HG03103 (cell line): ENCODE data around the gene SOHLH1.

Source experiments
- ATAC-seq: cut with Tn5 transposase; IDR thresholded peaks from one replicate; pipeline ENCODE4 v1.9.1; 2021; ENCODE audit warnings: low read depth; ENCODE audit not compliant: unreplicated experiment

SOHLH1 gene

DNA sequence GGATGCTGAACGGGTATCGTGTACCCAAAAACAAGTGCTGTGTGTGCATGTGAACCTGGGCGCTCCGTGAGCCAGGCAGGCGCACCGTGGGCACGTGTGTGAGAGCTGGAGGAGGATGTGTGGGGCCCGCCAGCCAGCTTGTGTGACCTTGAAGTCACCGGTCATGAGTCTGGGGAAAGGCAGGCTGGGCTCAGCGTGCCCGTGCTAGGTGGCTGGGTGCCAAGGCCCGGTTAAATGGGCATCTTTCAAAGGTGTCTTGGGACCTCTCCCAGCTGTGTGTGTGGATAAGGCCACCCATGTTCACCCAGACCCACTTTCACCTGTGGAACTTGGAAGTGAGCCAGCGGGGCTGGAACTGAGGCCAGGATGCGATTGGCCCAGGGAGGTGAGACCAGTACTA is 6.1 kb upstream of the SOHLH1 start:
- no peak for ATAC-seq

DNA sequence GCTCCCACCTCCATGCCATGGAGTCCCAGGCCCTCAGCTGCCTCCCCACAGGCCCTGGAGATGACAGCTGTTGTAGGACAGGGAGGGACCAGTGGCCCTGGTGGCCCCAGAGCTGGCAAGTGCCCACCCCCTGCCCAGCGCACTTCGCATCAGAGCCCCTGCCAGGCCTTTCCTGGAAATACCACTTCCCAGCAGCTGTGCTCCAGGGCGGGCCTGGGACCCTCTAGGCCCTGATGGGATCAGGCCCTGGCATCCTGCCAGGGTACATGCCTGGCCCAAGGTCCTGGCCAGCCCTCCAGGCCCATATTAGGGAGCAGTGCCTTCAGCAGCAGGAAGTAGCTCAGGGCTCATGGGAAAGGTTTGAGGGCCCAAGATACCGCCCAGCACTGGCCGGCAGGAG is 5.2 kb upstream of the SOHLH1 start:
- ATAC-seq: no peak

- no peak for ATAC-seq
These were observed 4.4 kb upstream of the SOHLH1 start for GRCh38 chr9:135703726-135704125.

- no peak for ATAC-seq
These were observed 2.9 kb upstream of the SOHLH1 start, which contains the start of gene KCNT1 for GRCh38 chr9:135701959-135702721. KCNT1 (plus strand) TSS chr9:135702185; CDS start chr9:135702259, 74 bp downstream.

DNA sequence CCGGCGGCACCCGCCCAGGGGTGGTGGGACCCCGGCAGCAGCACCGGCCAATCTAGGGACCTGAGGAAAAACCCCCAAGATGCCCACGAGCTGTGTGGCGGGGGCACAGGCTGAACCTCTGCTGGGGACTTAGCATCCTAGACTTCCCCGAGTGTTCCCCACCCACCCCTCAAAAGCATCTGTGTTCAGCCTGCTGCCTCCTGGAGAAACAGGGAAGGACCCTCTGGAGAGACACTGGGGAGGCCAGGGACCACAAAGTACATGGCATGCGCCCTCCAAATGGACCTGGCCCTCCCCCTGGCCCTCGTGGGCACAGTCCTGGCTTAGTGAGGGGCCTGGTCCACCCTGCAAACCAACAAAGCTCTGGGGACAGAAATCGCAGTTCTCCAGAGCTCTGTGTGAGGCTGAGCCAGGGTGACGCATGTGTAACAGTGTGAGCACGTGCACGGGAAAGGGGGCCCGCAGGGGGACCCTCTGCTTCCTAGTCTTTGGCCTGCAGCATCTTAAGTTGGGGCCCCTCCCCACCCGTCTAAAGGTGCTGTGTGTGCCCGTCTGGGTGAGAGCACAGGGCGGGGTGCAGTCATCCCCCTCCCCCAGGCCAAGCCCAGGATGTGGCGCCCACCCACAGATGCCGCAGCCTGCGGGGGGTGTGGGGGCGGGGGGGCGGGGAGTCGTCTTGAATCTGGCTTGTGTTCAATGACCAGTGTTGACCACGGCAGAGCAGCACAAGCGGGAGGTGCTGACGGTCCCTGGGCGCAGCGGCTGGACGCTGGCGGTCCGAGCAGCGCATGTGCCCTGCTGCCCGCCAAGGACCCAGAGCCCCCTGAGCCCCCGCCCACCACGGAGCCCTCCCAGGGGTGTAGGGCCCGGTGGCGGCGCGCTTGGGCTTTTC is 2.0 kb upstream of the SOHLH1 start:
- ATAC-seq: no peak

- ATAC-seq: no peak
These were observed 1.2 kb upstream of the SOHLH1 start for GRCh38 chr9:135700525-135700924.

- ATAC-seq: no peak
These were observed 514 bp downstream of the SOHLH1 start for GRCh38 chr9:135698767-135699166.

GRCh38 chr9:135698236-135698635 is 1.0 kb downstream of the SOHLH1 start:
- ATAC-seq: no peak

- ATAC-seq: no peak
These were observed 2.1 kb downstream of the SOHLH1 start for GRCh38 chr9:135697226-135697625.

DNA sequence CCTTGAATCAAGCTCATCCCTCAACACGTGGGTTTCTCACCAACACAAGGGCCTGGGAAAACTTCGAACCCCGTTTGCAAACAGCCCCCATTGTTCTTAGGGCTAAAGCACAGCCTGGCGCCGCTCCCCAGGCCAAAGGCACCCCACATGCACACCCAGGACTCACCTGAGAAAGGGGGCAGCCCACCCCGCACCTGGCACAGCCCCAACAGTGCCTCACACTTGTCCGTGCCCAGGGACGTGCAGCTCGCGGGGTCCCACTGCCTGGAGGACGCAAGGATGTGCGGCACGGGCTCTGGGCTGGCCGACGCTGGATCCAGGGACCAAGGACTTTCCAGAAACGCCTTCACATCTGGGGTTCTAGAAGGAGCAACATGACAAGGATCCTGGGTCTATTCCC is 2.8 kb downstream of the SOHLH1 start:
- no peak for ATAC-seq

GRCh38 chr9:135695642-135696041 is 3.6 kb downstream of the SOHLH1 start:
- ATAC-seq: no peak

DNA sequence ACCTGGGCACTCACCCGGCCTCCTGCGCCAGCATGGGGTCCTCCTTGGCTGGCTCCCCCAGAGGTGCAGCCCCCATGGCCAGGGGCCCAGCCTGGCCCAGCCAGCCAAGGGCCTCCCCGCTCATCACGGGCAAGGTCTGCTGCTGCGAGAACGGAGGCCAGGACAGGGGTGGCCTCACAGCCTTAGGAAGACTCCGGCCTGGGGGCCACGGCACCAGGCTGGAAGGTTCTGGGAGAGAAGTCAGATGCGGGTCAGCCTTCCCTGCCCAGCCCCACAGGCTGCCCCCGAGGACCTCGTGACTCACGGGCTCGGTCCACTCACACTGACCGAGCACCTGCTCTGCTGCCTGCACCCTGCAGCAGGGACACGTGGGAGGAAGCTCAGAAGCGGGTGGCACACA is 4.2 kb downstream of the SOHLH1 start:
- no peak for ATAC-seq

GRCh38 chr9:135694414-135694813 is 4.9 kb downstream of the SOHLH1 start:
- no peak for ATAC-seq

DNA sequence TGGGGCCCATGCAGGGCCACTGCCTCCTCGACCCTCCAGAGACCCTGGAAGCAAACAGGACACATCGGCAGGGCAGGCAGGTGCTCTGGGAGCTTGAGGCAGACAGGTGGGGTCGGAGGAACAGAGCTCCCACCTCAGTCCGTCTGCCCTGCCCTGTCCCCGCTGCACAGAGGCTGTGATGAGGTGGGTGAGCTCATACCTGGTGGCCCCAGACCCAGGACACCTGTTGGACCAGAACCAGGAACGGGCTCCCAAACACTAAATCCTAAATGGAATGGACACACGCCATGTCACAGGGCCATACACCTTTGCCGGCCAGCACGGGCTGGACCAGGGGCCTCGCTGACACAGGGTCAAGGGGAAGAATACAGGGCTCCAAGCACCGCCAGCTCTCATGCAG is 5.5 kb downstream of the SOHLH1 start:
- no peak for ATAC-seq

DNA sequence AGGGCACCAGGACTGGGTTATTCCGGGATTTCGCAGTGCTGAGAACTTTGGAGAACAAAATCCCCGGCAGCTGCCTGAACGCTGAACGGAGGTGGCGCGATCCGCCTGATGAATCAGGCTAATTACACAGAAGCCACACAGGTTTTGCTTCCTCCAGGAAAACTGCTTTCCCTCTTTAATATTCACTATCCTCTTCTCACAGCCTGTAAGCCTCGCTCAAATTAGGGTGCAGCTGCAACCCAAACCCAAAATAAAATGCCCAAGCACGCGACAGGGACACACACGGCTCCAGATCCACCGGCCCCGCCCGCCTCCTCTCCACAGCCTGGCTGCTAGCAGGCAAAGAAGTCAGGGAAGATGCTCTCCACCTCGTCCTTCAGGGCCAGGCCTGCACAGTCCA is 6.0 kb downstream of the SOHLH1 start:
- ATAC-seq: no peak

DNA sequence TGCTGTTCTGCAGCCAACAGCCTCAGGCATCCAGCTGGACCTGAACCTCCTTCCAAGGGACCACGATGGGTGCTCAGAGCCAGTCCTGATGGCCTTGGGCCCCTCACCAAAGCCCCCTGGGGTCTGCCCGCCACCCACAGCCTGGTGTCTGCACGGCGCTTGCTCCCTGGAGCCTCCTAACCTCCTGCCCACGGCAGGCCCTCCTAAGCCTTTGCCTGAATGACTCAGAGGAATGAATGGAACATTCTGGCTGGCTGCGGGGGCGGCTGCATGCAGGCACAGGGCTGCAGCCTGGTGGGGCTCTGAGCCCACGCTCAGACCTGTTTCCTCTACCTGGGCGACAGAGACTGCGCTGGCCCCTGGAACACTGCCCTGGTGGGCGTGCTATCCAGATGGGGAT is 6.9 kb downstream of the SOHLH1 start:
- no peak for ATAC-seq

- ATAC-seq: no peak
These were observed 8.3 kb downstream of the SOHLH1 start for GRCh38 chr9:135690836-135691570.

GRCh38 chr9:135689011-135689410 is 10.3 kb downstream of the SOHLH1 start:
- no peak for ATAC-seq

DNA sequence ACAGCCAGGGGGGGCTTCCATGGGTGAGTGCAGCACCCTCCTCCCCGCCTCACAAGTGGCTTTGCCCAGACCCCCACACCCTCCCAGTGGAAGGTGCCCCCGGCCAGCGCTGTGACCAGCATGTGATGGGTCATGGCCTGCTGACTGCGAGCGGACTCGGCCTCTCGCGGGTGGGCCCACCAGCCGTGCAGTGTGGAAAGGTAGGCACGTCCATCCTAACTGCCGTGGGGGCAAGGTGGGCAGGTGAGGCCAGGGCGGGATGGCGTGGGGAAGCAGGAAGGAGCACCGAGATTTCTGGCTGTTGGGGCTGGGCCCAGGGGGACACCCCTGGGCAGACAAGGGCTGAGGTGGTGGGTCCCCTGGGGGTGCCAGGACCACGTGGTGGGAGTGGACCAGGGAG is 12.1 kb downstream of the SOHLH1 start:
- ATAC-seq: no peak

GRCh38 chr9:135684691-135685090 is 14.6 kb downstream of the SOHLH1 start:
- ATAC-seq: no peak

GRCh38 chr9:135683401-135684034 is 15.8 kb downstream of the SOHLH1 start:
- no peak for ATAC-seq
